Measurements from ENCODE around the gene PPIL1.
"Not testable (repeated sequence)": the region's sequence is repeated elsewhere in the genome, so short reads cannot be mapped to it uniquely, and the experiment has no call there.

Gene PPIL1

DNA sequence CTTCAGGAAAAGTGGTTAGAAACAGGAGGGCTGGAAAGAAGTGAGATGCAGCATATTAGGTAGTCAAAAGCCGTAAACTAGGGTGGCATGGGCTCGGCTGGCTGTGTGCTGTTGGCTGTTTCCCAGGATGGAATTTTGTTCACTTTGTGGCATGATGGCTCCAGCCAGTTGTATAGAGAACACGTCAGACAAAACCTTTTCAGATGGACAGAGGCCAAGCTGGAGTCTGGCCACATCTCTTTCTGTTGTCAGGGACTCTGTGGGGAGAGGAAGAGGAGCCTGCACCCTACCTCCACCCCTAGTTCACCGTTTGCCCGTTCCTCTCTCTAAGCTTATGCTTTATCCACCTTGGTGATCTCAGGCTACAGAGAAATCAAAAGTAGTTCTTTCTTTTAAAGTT lies 33.2 kb upstream of the PPIL1 start:
- peaks cover 26% of the 10 kb centered on the region for H3K4me1 ChIP-seq (ENCODE audit: control insufficient read depth, insufficient read depth, low read length)
- H3K4me3 ChIP-seq (ENCODE audit: low read length), result no peak overlapping the region
- H3K9me3 ChIP-seq (ENCODE audit: control insufficient read depth, low read length), result no peaks in the 10 kb centered on the region
- no peaks in the 10 kb centered on the region for H3K27me3 ChIP-seq (ENCODE audit: control insufficient read depth, insufficient read depth, low read length)
- no peaks in the 10 kb centered on the region for H3K36me3 ChIP-seq (ENCODE audit: control insufficient read depth, insufficient read depth, low read length)
- no peak overlapping the region for H3K9ac ChIP-seq (ENCODE audit: low read length)

DNA sequence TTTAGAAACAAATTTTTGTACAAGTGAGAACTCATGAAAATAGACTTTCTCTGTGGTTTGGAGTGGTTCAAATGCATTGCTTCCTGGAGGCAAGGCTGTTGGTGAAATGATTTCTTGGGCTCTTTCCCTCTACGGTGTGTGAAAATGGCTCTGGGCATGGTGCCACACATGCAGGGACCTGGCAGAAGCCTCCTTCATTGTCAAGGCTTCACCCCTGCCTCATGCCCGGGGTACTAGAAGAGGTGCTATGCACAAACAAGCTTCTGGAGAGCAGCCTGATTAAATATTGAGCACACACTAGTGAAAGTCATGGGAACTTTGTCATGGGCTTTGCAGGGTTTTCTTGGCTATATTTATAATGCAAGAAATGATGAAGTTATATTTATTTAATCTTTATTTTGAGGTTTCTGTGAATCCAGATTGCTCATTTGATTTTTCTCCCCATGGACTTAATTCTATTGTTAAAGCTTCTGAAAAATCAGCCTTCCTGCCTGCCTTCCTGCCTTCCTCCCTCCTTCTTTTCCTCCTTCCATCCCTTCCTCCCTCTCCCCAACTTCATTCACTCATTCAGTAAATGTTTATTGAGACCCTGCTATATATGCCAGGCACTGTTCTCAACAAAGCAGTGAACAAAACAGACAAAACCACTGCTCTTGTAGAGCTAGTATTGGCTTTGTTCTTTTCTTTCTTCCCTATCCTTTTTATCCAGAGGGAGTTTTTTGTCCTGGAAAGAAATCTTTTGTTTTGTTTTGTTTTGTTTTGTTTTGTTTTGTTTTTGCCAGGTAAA lies 32.1 kb upstream of the PPIL1 start:
- no peak overlapping the region for H3K4me3 ChIP-seq (ENCODE audit: low read length)

DNA sequence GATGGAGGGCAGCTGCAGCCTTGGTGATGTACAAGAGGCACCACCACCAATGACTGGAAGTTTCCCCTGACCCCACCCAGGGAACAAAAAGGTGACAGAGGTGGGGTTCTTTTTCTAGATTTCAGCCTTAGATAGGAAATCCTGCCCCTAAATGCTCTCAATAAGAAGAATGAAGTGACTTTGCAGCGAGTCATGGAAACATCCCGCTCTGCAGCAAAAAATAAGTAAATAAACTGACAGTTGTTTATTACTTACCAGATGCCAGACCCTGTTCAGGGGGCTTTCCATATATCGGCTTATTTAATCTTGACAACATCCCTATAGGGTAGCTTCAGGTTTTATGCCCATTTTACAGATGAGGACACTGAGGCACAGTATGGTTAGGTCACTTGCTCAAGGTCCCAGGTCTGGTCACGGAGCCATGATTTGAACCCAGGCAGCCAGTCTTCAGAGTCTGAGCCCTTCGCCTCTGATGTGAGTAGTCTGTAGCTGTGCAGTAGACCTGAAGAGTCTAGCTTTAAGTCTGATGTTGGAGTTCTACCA lies 30.3 kb upstream of the PPIL1 start:
- H3K9ac ChIP-seq (ENCODE audit: low read length), result no peak overlapping the region
- peaks cover 5% of the 10 kb centered on the region for H3K36me3 ChIP-seq (ENCODE audit: control insufficient read depth, insufficient read depth, low read length)
- no peak overlapping the region for H3K4me3 ChIP-seq (ENCODE audit: low read length)
- H3K4me1 ChIP-seq (ENCODE audit: control insufficient read depth, insufficient read depth, low read length), result peaks cover 26% of the 10 kb centered on the region
- no peaks in the 10 kb centered on the region for H3K9me3 ChIP-seq (ENCODE audit: control insufficient read depth, low read length)
- no peaks in the 10 kb centered on the region for H3K27me3 ChIP-seq (ENCODE audit: control insufficient read depth, insufficient read depth, low read length)

More for the DNA sequence above, 32.1 kb upstream of the PPIL1 start:
- Histone ChIP-seq H3K36me3 (ENCODE audit: control insufficient read depth, insufficient read depth, low read length) (peaks cover 5% of the 10 kb centered on the region), H3K27me3 (ENCODE audit: control insufficient read depth, insufficient read depth, low read length) (no peaks in the 10 kb centered on the region), H3K9me3 (ENCODE audit: control insufficient read depth, low read length) (no peaks in the 10 kb centered on the region), H3K4me1 (ENCODE audit: control insufficient read depth, insufficient read depth, low read length) (peaks cover 26% of the 10 kb centered on the region), H3K9ac (ENCODE audit: low read length) (no peak overlapping the region)

DNA sequence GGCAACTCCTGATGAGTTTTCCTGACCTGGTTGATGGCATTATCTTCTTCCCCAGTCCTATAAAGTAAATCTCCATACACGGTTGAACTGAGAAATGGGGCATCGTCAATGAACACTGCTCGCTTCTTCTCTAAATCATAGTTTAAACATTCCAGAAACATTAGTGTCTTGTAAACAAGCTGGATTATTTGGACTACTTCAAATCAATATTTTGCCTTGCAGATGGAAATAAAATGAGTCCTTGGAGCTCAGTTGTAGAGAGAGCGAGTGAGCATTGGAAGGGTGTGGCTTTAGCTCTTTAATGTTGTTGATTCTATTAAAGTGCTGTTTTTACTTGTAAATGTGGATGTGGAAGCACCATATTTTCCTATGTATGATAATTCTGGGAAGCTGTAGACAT lies 29.5 kb upstream of the PPIL1 start:
- Histone ChIP-seq H3K9ac (ENCODE audit: low read length) (no peak overlapping the region), H3K27me3 (ENCODE audit: control insufficient read depth, insufficient read depth, low read length) (no peaks in the 10 kb centered on the region), H3K4me3 (ENCODE audit: low read length) (no peak overlapping the region), H3K36me3 (ENCODE audit: control insufficient read depth, insufficient read depth, low read length) (peaks cover 5% of the 10 kb centered on the region), H3K9me3 (ENCODE audit: control insufficient read depth, low read length) (no peaks in the 10 kb centered on the region), H3K4me1 (ENCODE audit: control insufficient read depth, insufficient read depth, low read length) (peaks cover 26% of the 10 kb centered on the region)

DNA sequence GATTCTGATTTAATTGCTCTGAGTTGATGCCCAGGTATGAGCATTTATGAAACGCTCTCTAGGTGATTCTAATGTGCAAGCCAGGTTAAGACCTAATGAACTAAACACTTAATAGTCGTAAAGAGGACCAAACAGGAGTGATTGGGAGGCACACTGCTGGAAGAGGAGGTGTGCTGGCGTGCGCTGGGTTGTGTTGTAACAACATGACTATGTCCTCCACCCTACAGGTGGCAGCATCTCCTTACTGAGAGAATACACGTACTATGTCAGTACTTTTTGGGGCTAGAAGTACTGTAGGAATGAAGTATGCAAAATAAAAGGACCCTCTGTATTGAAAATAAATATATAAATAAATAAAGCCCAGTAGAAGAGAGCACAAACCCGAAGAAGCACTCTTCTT lies 23.0 kb upstream of the PPIL1 start:
- no peaks in the 10 kb centered on the region for H3K9me3 ChIP-seq (ENCODE audit: control insufficient read depth, low read length)
- no peaks in the 10 kb centered on the region for H3K27me3 ChIP-seq (ENCODE audit: control insufficient read depth, insufficient read depth, low read length)
- H3K4me3 ChIP-seq (ENCODE audit: low read length), result no peak overlapping the region
- H3K4me1 ChIP-seq (ENCODE audit: control insufficient read depth, insufficient read depth, low read length), result no peaks in the 10 kb centered on the region
- H3K36me3 ChIP-seq (ENCODE audit: control insufficient read depth, insufficient read depth, low read length), result peaks cover 5% of the 10 kb centered on the region
- no peak overlapping the region for H3K9ac ChIP-seq (ENCODE audit: low read length)

DNA sequence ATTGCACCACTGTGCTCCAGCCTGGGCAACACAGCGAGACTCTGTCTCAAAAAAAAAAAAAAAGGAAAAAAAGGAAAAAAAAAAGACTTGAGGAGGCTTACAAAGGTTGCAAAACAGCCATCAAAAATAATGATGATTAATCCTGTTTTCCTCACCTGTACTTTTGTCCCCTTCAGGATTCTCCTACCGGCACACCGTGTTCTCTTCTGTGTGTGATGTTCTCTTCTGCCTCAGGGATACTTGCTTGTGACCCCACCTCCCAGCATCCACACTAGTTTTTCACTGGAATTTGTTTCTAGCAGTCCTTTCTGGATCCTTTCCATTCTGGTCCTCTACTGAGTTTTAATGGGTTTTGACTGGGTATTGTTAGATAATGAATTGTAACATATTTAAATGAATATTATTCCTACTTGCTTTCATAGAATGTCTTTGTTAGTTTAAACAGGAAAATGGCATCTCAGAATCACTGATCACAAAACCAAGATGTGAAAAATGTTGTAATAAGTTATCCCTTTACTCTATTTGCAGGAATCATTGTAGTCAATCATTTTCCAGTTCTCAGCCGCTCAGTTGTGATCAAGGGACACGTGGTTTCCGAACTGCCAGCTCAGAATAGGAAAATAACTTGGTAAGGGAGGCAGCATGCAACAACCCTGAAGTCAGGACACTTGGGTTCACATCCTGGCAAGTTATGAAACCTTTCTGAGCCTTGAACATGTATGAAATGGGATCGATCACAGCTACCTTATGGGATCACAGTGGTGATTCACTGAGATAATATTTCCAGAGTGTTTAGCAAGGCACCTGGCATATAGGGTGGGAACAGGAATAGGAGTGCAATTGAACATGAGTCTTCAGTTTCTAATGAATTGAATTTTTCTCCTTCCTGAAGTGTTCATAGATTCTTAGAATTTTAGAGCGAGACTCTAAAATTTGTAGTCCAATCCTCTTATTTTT lies 19.7 kb upstream of the PPIL1 start:
- H3K9me3 ChIP-seq (ENCODE audit: control insufficient read depth, low read length), result no peaks in the 10 kb centered on the region
- H3K4me3 ChIP-seq (ENCODE audit: low read length), result no peak overlapping the region
- H3K9ac ChIP-seq (ENCODE audit: low read length), result no peak overlapping the region
- no peaks in the 10 kb centered on the region for H3K27me3 ChIP-seq (ENCODE audit: control insufficient read depth, insufficient read depth, low read length)
- no peaks in the 10 kb centered on the region for H3K36me3 ChIP-seq (ENCODE audit: control insufficient read depth, insufficient read depth, low read length)
- no peaks in the 10 kb centered on the region for H3K4me1 ChIP-seq (ENCODE audit: control insufficient read depth, insufficient read depth, low read length)

DNA sequence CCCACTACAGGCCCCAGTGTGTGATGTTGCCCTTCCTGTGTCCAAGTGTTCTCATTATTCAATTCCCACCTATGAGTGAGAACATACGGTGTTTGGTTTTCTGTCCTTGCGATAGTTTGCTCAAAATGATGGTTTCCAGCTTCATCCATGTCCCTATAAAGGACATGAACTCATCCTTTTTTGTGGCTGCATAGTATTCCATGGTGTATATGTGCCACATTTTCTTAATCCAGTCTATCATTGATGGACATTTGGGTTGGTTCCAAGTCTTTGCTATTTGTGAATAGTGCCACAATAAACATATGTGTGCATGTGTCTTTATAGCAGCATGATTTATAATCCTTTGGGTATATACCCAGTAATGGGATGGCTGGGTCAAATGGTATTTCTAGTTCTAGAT lies 16.6 kb upstream of the PPIL1 start:
- H3K9ac ChIP-seq (ENCODE audit: low read length); H3K4me1 ChIP-seq (ENCODE audit: control insufficient read depth, insufficient read depth, low read length); H3K27me3 ChIP-seq (ENCODE audit: control insufficient read depth, insufficient read depth, low read length); H3K36me3 ChIP-seq (ENCODE audit: control insufficient read depth, insufficient read depth, low read length); H3K9me3 ChIP-seq (ENCODE audit: control insufficient read depth, low read length); H3K4me3 ChIP-seq (ENCODE audit: low read length): not testable (repeated sequence)

DNA sequence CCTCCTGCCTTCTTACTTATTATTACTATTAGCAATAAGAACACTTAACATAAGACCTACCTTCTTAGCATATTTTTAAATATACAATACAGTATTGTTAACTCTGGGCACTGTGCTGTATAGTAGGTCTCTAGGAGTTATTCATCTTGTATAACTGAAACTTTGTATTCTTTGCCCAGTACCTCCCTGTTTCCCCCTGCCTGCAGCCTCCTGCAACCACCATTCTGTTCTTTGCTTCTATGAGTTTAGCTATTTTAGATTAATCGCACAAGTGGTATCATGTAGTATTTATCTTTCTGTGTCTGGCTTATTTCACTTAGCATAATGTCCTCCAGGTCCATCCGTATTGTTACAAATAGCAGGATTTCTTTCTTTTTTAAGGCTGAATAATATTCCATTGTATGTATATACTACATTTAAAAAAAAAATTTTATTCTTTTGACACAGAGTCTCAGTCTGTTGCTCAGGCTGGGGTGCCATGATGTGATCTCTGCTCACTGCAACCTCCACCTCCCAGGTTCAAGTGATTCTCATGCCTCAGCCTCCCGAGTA lies 15.6 kb upstream of the PPIL1 start:
- H3K4me1 ChIP-seq (ENCODE audit: control insufficient read depth, insufficient read depth, low read length), result peaks cover 4% of the 10 kb centered on the region
- H3K9me3 ChIP-seq (ENCODE audit: control insufficient read depth, low read length), result no peaks in the 10 kb centered on the region
- H3K9ac ChIP-seq (ENCODE audit: low read length), result no peak overlapping the region
- no peaks in the 10 kb centered on the region for H3K27me3 ChIP-seq (ENCODE audit: control insufficient read depth, insufficient read depth, low read length)
- no peaks in the 10 kb centered on the region for H3K36me3 ChIP-seq (ENCODE audit: control insufficient read depth, insufficient read depth, low read length)
- no peak overlapping the region for H3K4me3 ChIP-seq (ENCODE audit: low read length)

DNA sequence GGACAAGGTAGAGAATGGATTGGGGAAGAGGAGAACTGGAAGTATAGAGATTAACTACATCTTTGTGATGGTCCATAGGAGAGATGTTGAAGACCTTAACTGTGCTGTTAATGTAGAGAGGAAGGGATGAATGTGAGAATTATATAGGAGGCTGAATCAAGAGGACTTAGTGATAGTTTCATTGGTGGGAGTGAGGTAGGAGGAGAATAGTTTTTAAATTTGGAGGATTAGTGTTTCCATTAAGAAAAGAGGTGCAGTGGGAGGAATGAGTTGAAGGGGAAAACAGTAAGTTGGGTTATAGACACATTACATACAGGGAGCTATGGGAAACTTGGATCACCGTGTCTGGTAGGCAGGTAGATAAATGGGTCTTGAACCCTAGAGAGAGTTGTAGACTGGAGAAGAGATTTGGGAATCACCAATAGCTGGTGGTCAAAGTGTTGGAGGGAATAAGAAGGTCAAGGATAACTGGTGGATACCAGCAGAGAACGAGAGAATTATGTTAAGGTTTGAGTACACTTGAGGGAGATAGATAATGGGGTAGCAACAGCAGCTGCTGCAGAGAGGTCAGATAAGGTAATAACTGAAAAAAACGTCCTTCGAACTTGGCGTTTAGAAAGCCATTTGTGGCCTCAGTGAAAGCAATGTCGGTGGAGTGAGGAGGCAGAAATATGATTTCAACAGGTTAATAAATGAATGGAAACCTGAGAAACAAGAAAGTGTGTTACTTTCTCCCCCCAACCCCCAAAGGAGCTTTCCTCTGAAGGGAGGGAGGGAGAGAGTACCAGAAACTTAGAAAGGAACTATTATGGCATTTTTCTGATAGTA lies 14.3 kb upstream of the PPIL1 start:
- Histone ChIP-seq H3K36me3 (ENCODE audit: control insufficient read depth, insufficient read depth, low read length) (no peaks in the 10 kb centered on the region), H3K9ac (ENCODE audit: low read length) (no peak overlapping the region), H3K27me3 (ENCODE audit: control insufficient read depth, insufficient read depth, low read length) (no peaks in the 10 kb centered on the region), H3K4me1 (ENCODE audit: control insufficient read depth, insufficient read depth, low read length) (peaks cover 6% of the 10 kb centered on the region), H3K9me3 (ENCODE audit: control insufficient read depth, low read length) (no peaks in the 10 kb centered on the region), H3K4me3 (ENCODE audit: low read length) (no peak overlapping the region)

DNA sequence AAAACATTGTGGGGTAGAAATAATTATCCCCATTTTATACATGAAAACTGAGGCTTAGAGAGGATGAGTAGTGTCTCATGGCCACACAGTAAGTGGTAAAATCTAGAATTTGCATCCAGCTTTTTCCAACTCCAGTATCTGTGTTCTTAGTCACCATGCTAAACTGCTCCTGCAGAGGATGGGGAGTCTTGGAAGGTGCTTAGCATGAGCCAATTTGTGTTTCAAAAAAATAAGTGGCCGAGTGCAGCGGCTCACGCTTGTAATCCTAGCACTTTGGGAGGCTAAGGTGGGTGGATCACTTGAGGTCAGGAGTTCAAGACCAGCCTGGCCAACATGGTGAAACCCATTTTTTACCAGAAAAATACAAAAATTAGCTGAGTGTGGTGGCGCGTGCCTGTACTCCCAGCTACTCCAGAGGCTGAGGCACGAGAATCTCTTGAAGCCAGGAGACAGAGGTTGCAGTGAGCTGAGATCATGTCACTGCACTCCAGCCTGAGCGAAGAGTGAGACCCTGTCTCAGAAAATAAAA lies 13.6 kb upstream of the PPIL1 start:
- Histone ChIP-seq H3K9ac (ENCODE audit: low read length) (no peak overlapping the region), H3K9me3 (ENCODE audit: control insufficient read depth, low read length) (no peaks in the 10 kb centered on the region), H3K4me1 (ENCODE audit: control insufficient read depth, insufficient read depth, low read length) (peaks cover 6% of the 10 kb centered on the region), H3K4me3 (ENCODE audit: low read length) (no peak overlapping the region), H3K36me3 (ENCODE audit: control insufficient read depth, insufficient read depth, low read length) (no peaks in the 10 kb centered on the region), H3K27me3 (ENCODE audit: control insufficient read depth, insufficient read depth, low read length) (no peaks in the 10 kb centered on the region)

DNA sequence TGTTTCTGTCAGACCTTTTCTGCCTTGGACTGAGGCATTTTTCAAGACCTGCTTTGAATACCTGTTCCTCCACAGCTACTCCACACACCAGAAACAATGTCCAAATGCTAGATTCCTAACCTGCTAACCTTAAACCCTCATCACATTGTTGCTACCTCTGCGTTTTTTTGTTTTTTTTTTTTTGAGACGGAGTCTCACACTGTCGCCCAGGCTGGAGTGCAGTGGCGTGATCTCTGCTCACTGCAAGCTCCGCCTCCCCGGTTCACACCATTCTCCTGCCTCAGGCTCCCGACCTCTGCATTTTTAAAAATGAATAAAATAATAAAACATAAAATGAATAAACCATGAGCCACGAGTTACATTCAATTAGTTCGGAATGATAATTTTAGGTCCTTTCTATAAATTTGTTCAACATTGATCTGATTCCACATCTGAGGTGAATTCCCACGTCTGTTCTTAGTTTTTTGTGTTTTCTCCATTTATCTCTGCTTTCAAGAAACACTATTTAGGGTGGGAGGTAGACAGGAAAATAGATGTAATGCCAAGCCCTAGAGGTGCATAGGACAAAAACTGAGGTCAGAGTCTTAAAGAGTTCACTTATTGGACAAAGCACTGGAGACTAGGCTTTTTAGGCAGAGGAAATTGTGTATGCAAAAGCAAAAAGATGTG lies 12.5 kb upstream of the PPIL1 start:
- no peaks in the 10 kb centered on the region for H3K36me3 ChIP-seq (ENCODE audit: control insufficient read depth, insufficient read depth, low read length)
- H3K9ac ChIP-seq (ENCODE audit: low read length), result peak overlapping the region; percentile 80
- no peaks in the 10 kb centered on the region for H3K9me3 ChIP-seq (ENCODE audit: control insufficient read depth, low read length)
- no peak overlapping the region for H3K4me3 ChIP-seq (ENCODE audit: low read length)
- H3K27me3 ChIP-seq (ENCODE audit: control insufficient read depth, insufficient read depth, low read length), result no peaks in the 10 kb centered on the region
- peaks cover 6% of the 10 kb centered on the region for H3K4me1 ChIP-seq (ENCODE audit: control insufficient read depth, insufficient read depth, low read length)

Data from mucosa of stomach (tissue), 1 donor.